ENCODE data around the gene RAB8A. TPM values are rescaled to one million over a fixed set of nuclear protein-coding genes. Genes with fewer than 3 reads are reported as not detected.
A peak's percentile ranks its signal among the peaks of the same experiment; 100 is the strongest.

Gene RAB8A
- polyA plus RNA-seq, 1 experiment, result 78.6 TPM

- Histone ChIP-seq H3K36me3 (ENCODE audit: control insufficient read depth, insufficient read depth, low read length) (peaks cover 31% of the 10 kb centered on the region), H3K27me3 (ENCODE audit: control insufficient read depth, insufficient read depth, low read length) (no peaks in the 10 kb centered on the region), H3K4me3 (ENCODE audit: low read depth, low read length) (no peak overlapping the region)
- no peak for DNase-seq (ENCODE audit: low read depth)
- POLR2A ChIA-PET, result no interaction called here
- CTCF ChIA-PET, result interaction anchor here (1.1 to 1.6 kb wide), 2 partner anchors 9 to 10 kb away, joined by 3 read pairs; no protein-coding TSS in a partner anchor
- no peak for TF ChIP-seq CTCF (IDR thresholded peaks at IDR 0.05; ENCODE audit: insufficient read depth, low read depth, low read length)
Measured at GRCh38 chr19:16100524-16100923, 11.2 kb upstream of the RAB8A start.

GRCh38 chr19:16104722-16105121, 7.0 kb upstream of the RAB8A start:
- ChIA-PET CTCF (no interaction called here), POLR2A (no interaction called here)
- no peak for TF ChIP-seq CTCF (IDR thresholded peaks at IDR 0.05; ENCODE audit: insufficient read depth, low read depth, low read length)
- H3K4me3 ChIP-seq (ENCODE audit: low read depth, low read length), result no peak overlapping the region
- H3K36me3 ChIP-seq (ENCODE audit: control insufficient read depth, insufficient read depth, low read length), result peaks cover 10% of the 10 kb centered on the region
- H3K27me3 ChIP-seq (ENCODE audit: control insufficient read depth, insufficient read depth, low read length), result no peaks in the 10 kb centered on the region
- DNase-seq (ENCODE audit: low read depth), result no peak

- Histone ChIP-seq H3K36me3 (ENCODE audit: control insufficient read depth, insufficient read depth, low read length) (peaks cover 6% of the 10 kb centered on the region), H3K27me3 (ENCODE audit: control insufficient read depth, insufficient read depth, low read length) (no peaks in the 10 kb centered on the region), H3K4me3 (ENCODE audit: low read depth, low read length) (no peak overlapping the region)
- no peak for DNase-seq (ENCODE audit: low read depth)
- ChIA-PET CTCF (interaction anchor here (2.5 kb wide), 1 partner anchor 11 kb away, joined by 6 read pairs; no protein-coding TSS in a partner anchor), POLR2A (no interaction called here)
- no peak for TF ChIP-seq CTCF (IDR thresholded peaks at IDR 0.05; ENCODE audit: insufficient read depth, low read depth, low read length)
Measured at GRCh38 chr19:16106121-16106520, 5.6 kb upstream of the RAB8A start.

- Histone ChIP-seq H3K27me3 (ENCODE audit: control insufficient read depth, insufficient read depth, low read length) (no peaks in the 10 kb centered on the region), H3K36me3 (ENCODE audit: control insufficient read depth, insufficient read depth, low read length) (no peaks in the 10 kb centered on the region), H3K4me3 (ENCODE audit: low read depth, low read length) (peak overlapping the region; percentile 83)
- POLR2A ChIA-PET, result interaction anchor here (1.2 kb wide), 1 partner anchor 36 kb away, joined by 4 read pairs; the partner anchor contains the start of gene TPM4
- no peak for TF ChIP-seq CTCF (IDR thresholded peaks at IDR 0.05; ENCODE audit: insufficient read depth, low read depth, low read length)
- DNase-seq (ENCODE audit: low read depth), result no peak
- CTCF ChIA-PET, result interaction anchor here (1.3 to 4.7 kb wide), 2 partner anchors 30 to 71 kb away, joined by 3 to 42 read pairs; no protein-coding TSS in a partner anchor
Measured at GRCh38 chr19:16111909-16112752, 442 bp downstream of the RAB8A start.

GRCh38 chr19:16112778-16113177, 1.1 kb downstream of the RAB8A start:
- ChIA-PET CTCF (interaction anchor here (4.7 kb wide), 1 partner anchor 71 kb away, joined by 42 read pairs; no protein-coding TSS in a partner anchor), POLR2A (interaction anchor here (1.2 kb wide), 1 partner anchor 36 kb away, joined by 4 read pairs; the partner anchor contains the start of gene TPM4)
- no peak for DNase-seq (ENCODE audit: low read depth)
- Histone ChIP-seq H3K36me3 (ENCODE audit: control insufficient read depth, insufficient read depth, low read length) (no peaks in the 10 kb centered on the region), H3K27me3 (ENCODE audit: control insufficient read depth, insufficient read depth, low read length) (no peaks in the 10 kb centered on the region), H3K4me3 (ENCODE audit: low read depth, low read length) (peak overlapping the region; percentile 83)
- no peak for TF ChIP-seq CTCF (IDR thresholded peaks at IDR 0.05; ENCODE audit: insufficient read depth, low read depth, low read length)

All from BJ (cell line).